ENCODE data around the gene SLX1A. TPM values are rescaled to one million over a fixed set of nuclear protein-coding genes. Genes with fewer than 3 reads are reported as not detected.

Gene SLX1A
- total and polyA plus RNA-seq, 2 of the 4 experiments (the other 2 are of a cell fraction): 8.4 to 35.1 TPM

DNA sequence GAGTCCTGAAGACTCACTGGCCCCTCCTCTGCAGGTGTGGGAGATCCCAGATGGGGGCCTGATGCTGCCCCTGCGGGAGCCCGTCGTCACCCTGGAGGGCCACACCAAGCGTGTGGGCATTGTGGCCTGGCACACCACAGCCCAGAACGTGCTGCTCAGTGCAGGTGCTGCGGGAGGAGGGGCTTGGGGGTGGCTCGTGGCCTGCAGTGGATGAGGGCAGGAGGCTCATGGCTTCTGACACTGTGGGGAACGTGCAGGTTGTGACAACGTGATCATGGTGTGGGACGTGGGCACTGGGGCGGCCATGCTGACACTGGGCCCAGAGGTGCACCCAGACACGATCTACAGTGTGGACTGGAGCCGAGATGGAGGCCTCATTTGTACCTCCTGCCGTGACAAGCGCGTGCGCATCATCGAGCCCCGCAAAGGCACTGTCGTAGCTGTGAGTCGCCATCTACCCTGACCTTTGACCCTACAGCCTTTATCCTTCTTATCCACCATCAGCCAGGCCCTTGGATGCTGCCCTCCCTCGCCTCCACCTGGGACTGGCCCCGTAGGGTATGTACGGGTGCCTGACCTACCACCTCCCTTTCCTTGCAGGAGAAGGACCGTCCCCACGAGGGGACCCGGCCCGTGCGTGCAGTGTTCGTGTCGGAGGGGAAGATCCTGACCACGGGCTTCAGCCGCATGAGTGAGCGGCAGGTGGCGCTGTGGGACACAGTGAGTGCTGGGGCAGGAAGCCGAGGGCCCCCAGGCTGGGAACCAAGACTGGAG lies 6.7 kb upstream of the SLX1A start:
- POLR2A ChIA-PET (ENCODE audit: unreplicated experiment): no interaction called here
- intact Hi-C loops (cut with micrococcal nuclease): no loop called here
- Histone ChIP-seq H3K4me3 (ENCODE audit: insufficient read depth, low read depth, low read length) (no peak overlapping the region), H3K36me3 (ENCODE audit: control insufficient read depth, insufficient read depth, low read length) (peaks cover 1% of the 10 kb centered on the region; the same call in 1 of the 2 replicates), H2AK5ac (ENCODE audit: low read depth, low read length) (no peak overlapping the region; the same call in 1 of the 2 replicates), H4K5ac (ENCODE audit: low read depth, low read length) (no peak overlapping the region), H2BK15ac (ENCODE audit: low read depth, low read length) (no peak overlapping the region), H4K20me1 (ENCODE audit: insufficient read depth, low read length) (no peaks in the 10 kb centered on the region), H2AFZ (replicated peaks; ENCODE audit: low read length, poor library complexity) (peak overlapping the region; percentile 4), H3K4me1 (ENCODE audit: control insufficient read depth, insufficient read depth, low read length) (peaks cover 2% of the 10 kb centered on the region; the same call in 1 of the 2 replicates), H3K4me2 (ENCODE audit: low read depth, low read length) (no peak overlapping the region), H3K27ac (ENCODE audit: insufficient read depth, low read length) (no peak overlapping the region), H3K18ac (ENCODE audit: low read depth, low read length) (no peak overlapping the region), H2AK9ac (replicated peaks; ENCODE audit: low read depth, low read length, poor library complexity) (no peak overlapping the region), H3K9me3 (ENCODE audit: control insufficient read depth, insufficient read depth, low read length) (no peaks in the 10 kb centered on the region), H3K23ac (ENCODE audit: low read depth, low read length) (no peak overlapping the region), H3K4ac (ENCODE audit: low read depth, low read length) (no peak overlapping the region), H4K91ac (ENCODE audit: insufficient read depth, low read depth, low read length) (no peak overlapping the region), H2BK120ac (ENCODE audit: low read depth, low read length) (no peak overlapping the region), H2BK5ac (ENCODE audit: low read depth, low read length, poor library complexity, severe bottlenecking) (no peak overlapping the region), H2BK20ac (ENCODE audit: low read depth, low read length) (no peak overlapping the region), H3K79me1 (ENCODE audit: low read depth in 1 of 2, low read length in 2 of 2) (peaks cover 0 to 7% of the 10 kb centered on the region in 2 experiments; a peak in 2 of 4 replicates), H3K9ac (ENCODE audit: low read depth, low read length) (no peak overlapping the region), H3K14ac (replicated peaks; ENCODE audit: low read depth, low read length) (no peak overlapping the region), H4K8ac (ENCODE audit: low read depth in 2 of 2, low read length in 2 of 2) (no peak overlapping the region), H3K9me1 (ENCODE audit: insufficient read depth, low read length) (no peaks in the 10 kb centered on the region), H3K56ac (ENCODE audit: extremely low read depth, insufficient read depth, low read length) (no peak overlapping the region), H3K27me3 (ENCODE audit: control insufficient read depth, insufficient read depth, low read length) (no peaks in the 10 kb centered on the region)
- BruUV-seq (replicated peaks): no TSS peak
- DNase-seq (no peak), ATAC-seq (ENCODE audit: low read depth) (no peak)
- TF ChIP-seq BHLHE40 (IDR thresholded peaks at IDR 0.05; ENCODE audit: low read depth, low read length) (no peak), NFE2L2 (IDR thresholded peaks at IDR 0.05; ENCODE audit: low read depth, low read length) (no peak), RFX5 (IDR thresholded peaks at IDR 0.05; ENCODE audit: low read depth, low read length) (no peak), RCOR1 (IDR thresholded peaks at IDR 0.05; ENCODE audit: insufficient replicate concordance, low read length) (no peak), CEBPB (IDR thresholded peaks at IDR 0.05; ENCODE audit: low read depth, low read length) (no peak), MAFK (IDR thresholded peaks at IDR 0.05; ENCODE audit: low read depth, low read length) (no peak), SMC3 (IDR thresholded peaks at IDR 0.05; ENCODE audit: low read depth, low read length) (peak; percentile 22), RAD21 (IDR thresholded peaks at IDR 0.05; ENCODE audit: low read length) (peak; percentile 28)
- TF ChIP-seq, protein P1, sequence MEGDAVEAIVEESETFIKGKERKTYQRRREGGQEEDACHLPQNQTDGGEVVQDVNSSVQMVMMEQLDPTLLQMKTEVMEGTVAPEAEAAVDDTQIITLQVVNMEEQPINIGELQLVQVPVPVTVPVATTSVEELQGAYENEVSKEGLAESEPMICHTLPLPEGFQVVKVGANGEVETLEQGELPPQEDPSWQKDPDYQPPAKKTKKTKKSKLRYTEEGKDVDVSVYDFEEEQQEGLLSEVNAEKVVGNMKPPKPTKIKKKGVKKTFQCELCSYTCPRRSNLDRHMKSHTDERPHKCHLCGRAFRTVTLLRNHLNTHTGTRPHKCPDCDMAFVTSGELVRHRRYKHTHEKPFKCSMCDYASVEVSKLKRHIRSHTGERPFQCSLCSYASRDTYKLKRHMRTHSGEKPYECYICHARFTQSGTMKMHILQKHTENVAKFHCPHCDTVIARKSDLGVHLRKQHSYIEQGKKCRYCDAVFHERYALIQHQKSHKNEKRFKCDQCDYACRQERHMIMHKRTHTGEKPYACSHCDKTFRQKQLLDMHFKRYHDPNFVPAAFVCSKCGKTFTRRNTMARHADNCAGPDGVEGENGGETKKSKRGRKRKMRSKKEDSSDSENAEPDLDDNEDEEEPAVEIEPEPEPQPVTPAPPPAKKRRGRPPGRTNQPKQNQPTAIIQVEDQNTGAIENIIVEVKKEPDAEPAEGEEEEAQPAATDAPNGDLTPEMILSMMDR (conservative IDR thresholded peaks at IDR 0.05; ENCODE audit: low read depth, low read length): peak; percentile 40
- TF ChIP-seq, protein P2, sequence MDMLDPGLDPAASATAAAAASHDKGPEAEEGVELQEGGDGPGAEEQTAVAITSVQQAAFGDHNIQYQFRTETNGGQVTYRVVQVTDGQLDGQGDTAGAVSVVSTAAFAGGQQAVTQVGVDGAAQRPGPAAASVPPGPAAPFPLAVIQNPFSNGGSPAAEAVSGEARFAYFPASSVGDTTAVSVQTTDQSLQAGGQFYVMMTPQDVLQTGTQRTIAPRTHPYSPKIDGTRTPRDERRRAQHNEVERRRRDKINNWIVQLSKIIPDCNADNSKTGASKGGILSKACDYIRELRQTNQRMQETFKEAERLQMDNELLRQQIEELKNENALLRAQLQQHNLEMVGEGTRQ (IDR thresholded peaks at IDR 0.05; ENCODE audit: low read depth, low read length): no peak
- 70% methylated on average over 17 of the region's 36 CpGs; no CpG with 5 or more reads in 1 of the 2 experiments for WGBS, 2 experiments (ENCODE audit: extremely low coverage in 2 of 2, insufficient read length in 1 of 2)
- in situ Hi-C loops (cut with MboI; ENCODE audit: low sequenced_read_pairs): loop anchor here (25.0 kb wide), 1 partner anchor 225 kb away; the partner anchor contains the start of gene ZNF771
- dilution Hi-C loops (cut with HindIII; ENCODE audit: low sequenced_read_pairs, unreplicated experiment): no loop called here
- CTCF ChIA-PET: no interaction called here
